SU-DHL-6 (cell line): ENCODE measurements around the gene FRA10AC1.

Experiments used
- CTCF ChIP-seq: fragments of 200-600 bp; sonication (generic); IDR thresholded peaks from one replicate; pipeline ENCODE4 v1.5.1; 2017; ENCODE audit warnings: antibody characterized with exemption, mild to moderate bottlenecking, low read length, moderate library complexity; ENCODE audit not compliant: insufficient read depth, poor library complexity, severe bottlenecking
- EZH2phosphoT487 ChIP-seq: fragments of 200-600 bp; sonication (generic), shearing (Covaris generic); conservative IDR thresholded peaks from 2 replicates; pipeline ENCODE4 v1.6.1; 2018; ENCODE audit warnings: mild to moderate bottlenecking, antibody characterized with exemption, low read length, moderate library complexity, mixed read lengths

DNA sequence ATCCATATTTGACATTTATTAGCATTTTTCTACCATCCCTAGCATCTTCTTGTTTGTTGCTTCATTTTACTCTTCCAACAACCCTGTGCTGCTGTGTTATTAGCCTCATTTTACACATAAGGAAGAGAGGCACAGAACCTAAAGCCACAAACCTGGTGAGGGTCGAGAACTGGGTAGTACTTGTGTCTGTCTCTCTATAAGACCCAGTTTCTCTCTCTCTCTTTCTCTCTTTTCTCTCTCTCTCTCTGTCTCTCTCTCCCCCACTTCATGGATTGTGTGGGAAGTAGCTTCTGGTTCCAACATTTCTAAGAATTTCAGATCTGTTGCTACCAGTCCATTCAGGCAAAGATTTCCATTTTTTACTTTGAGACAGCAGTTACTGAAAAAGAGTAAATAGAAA, 1.4 kb upstream of the FRA10AC1 start:
- TF ChIP-seq CTCF (no peak), EZH2phosphoT487 (no peak)
